Upper lobe of left lung (tissue), 4 donors: Measurements from ENCODE around the gene FAM3A.

Experiments used
- CTCF ChIP-seq, 6 experiments: fragments of 450-650 bp in 4 of 6; fragments of 200-600 bp in 2 of 6; sonication (generic) in 2 of 6; IDR thresholded peaks; one replicate each; pipeline ENCODE4 v1.5.1; 2016 to 2019; ENCODE audit warnings: antibody characterized with exemption in 6 of 6
- POLR2A ChIP-seq, 4 donors: fragments of 450-650 bp; IDR thresholded peaks; one replicate each; pipeline ENCODE4 v1.5.1; 2016 to 2017; ENCODE audit warnings: antibody characterized with exemption in 4 of 4, mild to moderate bottlenecking in 2 of 4

- TF ChIP-seq POLR2A (IDR thresholded peaks at IDR 0.05): no peak
- no peak for TF ChIP-seq CTCF (IDR thresholded peaks at IDR 0.05)
Measured at GRCh38 chrX:154502989-154503388, 13.0 kb downstream of the FAM3A start.
